ENCODE data around the gene VAV2.

Gene VAV2

DNA sequence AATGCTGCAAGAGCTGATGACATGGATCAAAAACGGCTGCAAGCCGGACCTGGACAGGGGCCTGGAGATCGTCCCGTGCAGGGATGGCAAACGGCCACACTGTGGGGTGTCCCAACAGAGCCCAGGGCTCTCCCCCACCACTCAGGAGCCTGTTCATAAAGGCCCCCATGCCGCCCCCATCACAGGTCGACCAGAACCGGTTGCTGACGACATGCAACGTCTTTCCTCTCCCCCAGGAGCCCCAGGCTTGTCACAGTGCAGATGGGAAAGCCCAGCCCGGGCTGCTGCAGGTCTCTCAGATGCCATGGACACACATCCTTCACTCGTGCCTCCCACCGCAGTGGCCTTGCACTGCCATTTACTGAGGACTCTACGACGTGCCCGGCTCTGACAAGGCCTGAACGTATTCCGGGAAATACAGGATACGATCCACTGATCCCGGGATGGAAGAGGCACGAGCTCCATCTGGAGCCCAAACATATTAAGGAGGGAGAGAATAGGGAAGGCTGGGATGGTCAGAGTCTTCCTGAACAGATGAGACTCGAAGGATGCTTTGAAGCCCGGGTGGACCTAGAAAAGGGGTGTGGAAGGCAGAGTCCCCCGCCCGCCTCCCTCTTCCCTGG is 177.4 kb downstream of the VAV2 start:
- no peak overlapping the region for H3K27ac ChIP-seq
- TF ChIP-seq, protein P1, sequence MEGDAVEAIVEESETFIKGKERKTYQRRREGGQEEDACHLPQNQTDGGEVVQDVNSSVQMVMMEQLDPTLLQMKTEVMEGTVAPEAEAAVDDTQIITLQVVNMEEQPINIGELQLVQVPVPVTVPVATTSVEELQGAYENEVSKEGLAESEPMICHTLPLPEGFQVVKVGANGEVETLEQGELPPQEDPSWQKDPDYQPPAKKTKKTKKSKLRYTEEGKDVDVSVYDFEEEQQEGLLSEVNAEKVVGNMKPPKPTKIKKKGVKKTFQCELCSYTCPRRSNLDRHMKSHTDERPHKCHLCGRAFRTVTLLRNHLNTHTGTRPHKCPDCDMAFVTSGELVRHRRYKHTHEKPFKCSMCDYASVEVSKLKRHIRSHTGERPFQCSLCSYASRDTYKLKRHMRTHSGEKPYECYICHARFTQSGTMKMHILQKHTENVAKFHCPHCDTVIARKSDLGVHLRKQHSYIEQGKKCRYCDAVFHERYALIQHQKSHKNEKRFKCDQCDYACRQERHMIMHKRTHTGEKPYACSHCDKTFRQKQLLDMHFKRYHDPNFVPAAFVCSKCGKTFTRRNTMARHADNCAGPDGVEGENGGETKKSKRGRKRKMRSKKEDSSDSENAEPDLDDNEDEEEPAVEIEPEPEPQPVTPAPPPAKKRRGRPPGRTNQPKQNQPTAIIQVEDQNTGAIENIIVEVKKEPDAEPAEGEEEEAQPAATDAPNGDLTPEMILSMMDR (conservative IDR thresholded peaks at IDR 0.05): no peak
- no peak for TF ChIP-seq ZFX (IDR thresholded peaks at IDR 0.05)

DNA sequence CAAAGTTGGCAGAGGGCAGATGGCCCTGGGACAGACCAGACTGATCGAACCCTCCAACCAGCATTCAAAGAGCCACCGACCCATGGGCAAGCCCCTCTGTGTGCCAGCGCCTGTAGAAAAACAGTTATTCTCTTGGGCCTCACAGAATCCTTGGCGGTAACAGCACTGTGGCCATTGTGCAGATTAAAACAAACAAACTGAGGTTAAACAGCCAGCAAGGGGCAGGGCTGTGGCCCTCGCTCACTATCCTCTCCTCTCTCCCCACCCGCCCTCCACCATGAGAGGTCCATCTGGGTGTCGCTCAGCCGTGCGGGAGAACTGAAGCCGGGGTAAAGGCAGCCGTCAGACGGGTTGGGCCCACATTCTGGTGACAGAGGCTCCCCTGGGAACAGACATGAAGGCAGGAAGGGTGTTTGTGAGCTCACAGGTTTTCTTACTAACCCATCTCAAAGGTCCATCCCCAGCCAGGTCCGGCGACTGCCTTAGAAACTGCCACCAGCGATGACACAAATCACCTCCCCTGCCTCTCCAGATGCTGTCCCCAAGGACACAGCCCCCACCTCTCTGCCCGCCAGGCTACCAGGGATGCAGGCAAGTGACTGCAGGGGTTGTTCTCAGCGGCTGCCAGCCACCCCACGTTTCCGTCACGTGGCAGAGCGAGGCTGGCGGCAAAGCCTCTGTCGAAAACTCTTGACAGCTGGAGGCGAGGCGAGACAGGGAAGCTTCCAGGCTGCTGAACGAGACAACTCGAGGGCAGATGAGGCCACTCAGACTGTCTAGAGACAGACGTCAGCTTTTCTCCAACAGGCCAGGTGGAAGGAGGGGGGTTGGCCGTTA is 178.2 kb downstream of the VAV2 start:
- no peak for TF ChIP-seq ZFX (IDR thresholded peaks at IDR 0.05)
- TF ChIP-seq, protein P1 (conservative IDR thresholded peaks at IDR 0.05): no peak
- no peak overlapping the region for H3K27ac ChIP-seq

GRCh38 chr9:133812941-133813748 is 179.0 kb downstream of the VAV2 start:
- no peak for TF ChIP-seq ZFX (IDR thresholded peaks at IDR 0.05)
- TF ChIP-seq, protein P1 (conservative IDR thresholded peaks at IDR 0.05): no peak
- no peak overlapping the region for H3K27ac ChIP-seq

DNA sequence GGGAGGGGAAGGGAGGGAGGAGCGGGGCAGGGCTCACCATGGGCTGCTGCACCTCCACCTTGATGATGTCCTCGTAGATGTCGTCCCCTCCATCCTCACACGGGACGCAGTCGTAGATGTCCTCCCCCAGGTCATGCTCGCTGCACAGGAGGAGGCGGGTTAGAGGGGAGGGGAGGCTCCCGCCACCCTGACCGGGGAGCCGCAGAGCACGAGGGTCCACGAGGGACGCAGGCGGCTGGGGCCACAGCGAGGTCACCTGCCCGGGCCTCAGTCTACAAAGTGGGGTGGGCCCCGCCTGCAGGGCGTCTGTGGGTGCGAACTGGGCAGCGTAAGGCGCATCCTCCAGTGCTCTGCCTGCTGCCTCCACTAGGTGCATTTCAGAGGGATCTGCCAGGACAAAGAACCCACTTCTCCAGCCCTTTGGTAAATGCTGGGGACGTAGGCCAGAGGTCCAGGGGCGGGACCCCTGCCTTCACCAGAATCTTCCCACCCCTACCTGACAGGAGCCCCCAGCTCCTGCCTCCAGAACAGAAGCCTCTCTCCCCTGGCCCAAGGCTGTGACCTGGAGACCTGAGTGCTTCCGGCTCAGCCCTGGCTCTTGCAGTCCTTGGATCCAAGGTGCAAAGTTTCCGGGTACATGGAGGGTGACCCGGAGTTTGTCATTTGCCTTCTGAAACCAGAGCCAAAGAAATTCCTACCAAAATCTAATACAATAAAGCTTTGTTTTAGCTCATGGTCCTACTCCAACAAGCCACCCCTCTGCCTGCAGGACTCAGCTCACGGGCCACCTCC is 179.9 kb downstream of the VAV2 start:
- no peak overlapping the region for H3K27ac ChIP-seq
- TF ChIP-seq, protein P1 (conservative IDR thresholded peaks at IDR 0.05): no peak
- TF ChIP-seq ZFX (IDR thresholded peaks at IDR 0.05): no peak

DNA sequence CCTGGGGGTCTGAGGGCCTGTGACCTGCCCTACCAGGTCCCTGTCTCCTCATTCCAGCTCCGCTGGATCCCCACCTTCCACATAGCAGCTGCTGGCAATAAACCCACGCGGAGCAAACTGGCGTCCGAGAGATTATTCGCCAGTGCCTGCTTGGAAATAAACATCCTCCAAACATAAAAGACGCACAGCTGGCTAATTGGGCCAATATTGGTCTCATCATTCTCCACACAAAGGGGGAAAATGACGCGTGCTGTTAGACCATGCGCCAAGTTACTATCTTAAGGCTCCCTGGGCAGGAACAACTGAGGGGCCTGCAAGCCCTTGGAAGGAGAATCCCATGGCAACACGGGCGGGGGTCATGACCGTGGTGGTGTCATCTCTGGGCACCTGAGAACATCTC is 180.7 kb downstream of the VAV2 start:
- H3K27ac ChIP-seq: no peak overlapping the region
- TF ChIP-seq ZFX (IDR thresholded peaks at IDR 0.05): no peak
- TF ChIP-seq, protein P1 (conservative IDR thresholded peaks at IDR 0.05): no peak

DNA sequence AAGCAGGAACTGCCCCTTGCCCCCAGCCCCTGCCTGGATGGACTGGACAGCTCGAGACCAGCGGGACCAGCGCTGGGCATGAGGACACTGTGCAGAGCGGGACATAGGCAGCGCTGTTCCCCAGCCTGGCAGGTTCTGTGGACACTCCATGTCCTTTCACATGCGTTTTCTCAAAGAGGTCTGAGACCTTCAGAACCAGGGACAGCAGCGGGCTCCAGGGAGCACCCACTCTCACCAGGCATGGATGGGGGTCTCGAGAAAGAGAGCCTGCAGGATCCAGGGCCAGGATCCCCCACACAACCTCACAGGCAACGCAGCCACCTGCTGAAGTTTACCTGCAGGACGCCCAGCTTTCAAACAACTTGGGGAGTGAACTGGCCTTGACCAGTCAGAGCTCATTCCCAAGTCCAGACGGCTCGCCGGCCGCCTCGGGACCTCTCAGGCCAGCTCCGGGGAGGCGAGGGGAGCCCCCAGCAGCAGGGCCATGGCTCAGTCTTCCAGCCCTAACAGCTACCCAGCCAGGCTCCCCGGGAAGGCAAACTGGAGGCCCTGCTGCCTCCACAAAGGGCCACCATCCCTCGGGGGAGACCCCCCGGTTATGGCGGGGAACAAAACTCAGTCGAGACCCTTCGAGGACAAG is 181.4 kb downstream of the VAV2 start:
- H3K27ac ChIP-seq: no peak overlapping the region
- TF ChIP-seq, protein P1 (conservative IDR thresholded peaks at IDR 0.05): no peak
- no peak for TF ChIP-seq ZFX (IDR thresholded peaks at IDR 0.05)

All from C4-2B (cell line).